K562 (cell line): ENCODE data around the gene ERN1. TPM values are rescaled to one million over a fixed set of nuclear protein-coding genes. Genes with fewer than 3 reads are reported as not detected.

ENCODE experiments used
- ARID2 ChIP-seq: fragments of 450-650 bp; IDR thresholded peaks from 2 replicates; pipeline ENCODE4 v1.6.1; 2017; ENCODE audit warnings: antibody characterized with exemption, mild to moderate bottlenecking
- BRD9 ChIP-seq: fragments of 450-650 bp; IDR thresholded peaks from 2 replicates; pipeline ENCODE4 v1.6.1; 2018; ENCODE audit warnings: low read depth; ENCODE audit not compliant: partially characterized antibody
- CTBP1 ChIP-seq: fragments of 450-650 bp; IDR thresholded peaks from 2 replicates; pipeline ENCODE4 v1.6.1; 2016; ENCODE audit warnings: borderline replicate concordance
- EP300 ChIP-seq: IDR thresholded peaks from 2 replicates; pipeline ENCODE4 v1.6.1; 2012; ENCODE audit warnings: low read length, improper control_type of control experiment
- ESRRA ChIP-seq: fragments of 450-650 bp; IDR thresholded peaks from 2 replicates; pipeline ENCODE4 v1.6.1; 2014; ENCODE audit warnings: low read depth, mild to moderate bottlenecking, moderate library complexity, borderline replicate concordance
- FOXK2 ChIP-seq, 2 experiments: fragments of 450-650 bp; IDR thresholded peaks in 1 of 2; conservative IDR thresholded peaks in 1 of 2; 2 replicates each; pipeline ENCODE4 v1.6.1; 2016; ENCODE audit warnings: low read depth in 2 of 2, mild to moderate bottlenecking in 1 of 2
- MCM5 ChIP-seq: fragments of 450-650 bp; IDR thresholded peaks from 2 replicates; pipeline ENCODE4 v1.6.1; 2016; ENCODE audit warnings: low read depth
- MEF2A ChIP-seq: IDR thresholded peaks from 2 replicates; pipeline ENCODE4 v1.6.1; 2011; ENCODE audit warnings: low read depth, mild to moderate bottlenecking, low read length, moderate library complexity; ENCODE audit not compliant: control insufficient read depth
- NR2C2 ChIP-seq, 2 experiments: fragments of 200-800 bp in 1 of 2; sonication (Bioruptor generic) in 1 of 2; sonication (generic) in 1 of 2; formaldehyde crosslinking in 1 of 2; IDR thresholded peaks; 2 replicates each; pipeline versions ENCODE4 v1.6.1 to v1.8.0; 2016 to 2022; ENCODE audit warnings: mild to moderate bottlenecking in 1 of 2, missing compliant biosample characterization in 1 of 2, missing genetic modification characterization in 1 of 2, missing genetic modification reagents in 1 of 2
- NR4A1 ChIP-seq, 2 experiments: fragments of 250-450 bp in 1 of 2; fragments of 450-650 bp in 1 of 2; sonication (Bioruptor Pico) in 1 of 2; IDR thresholded peaks; 2 replicates each; pipeline versions ENCODE4 v1.4.0 to v1.6.1; 2016 to 2020; ENCODE audit warnings: mild to moderate bottlenecking in 2 of 2, missing compliant biosample characterization in 1 of 2, missing genetic modification characterization in 1 of 2, moderate library complexity in 1 of 2
- PRPF4 ChIP-seq: fragments of 200-400 bp; formaldehyde crosslinking; IDR thresholded peaks from one replicate; pipeline ENCODE4 v1.6.1; 2017; ENCODE audit warnings: low read length, low read depth, mild to moderate bottlenecking; ENCODE audit not compliant: insufficient read depth, poor library complexity, severe bottlenecking
- SRSF9 ChIP-seq: fragments of 200-400 bp; formaldehyde crosslinking; IDR thresholded peaks from 2 replicates; pipeline ENCODE4 v1.6.1; 2017; ENCODE audit warnings: low read depth, low read length, borderline replicate concordance
- TEAD1 ChIP-seq, 2 experiments: fragments of 450-650 bp in 1 of 2; sonication (generic) in 1 of 2; formaldehyde crosslinking; IDR thresholded peaks; 2 replicates each; pipeline versions ENCODE4 v1.4.0 to v1.8.0; 2020 to 2022; ENCODE audit warnings: mild to moderate bottlenecking in 2 of 2, missing genetic modification reagents in 1 of 2
- TGIF2 ChIP-seq: sonication (generic); formaldehyde crosslinking; IDR thresholded peaks from 2 replicates; pipeline ENCODE4 v1.8.1; 2022; ENCODE audit warnings: mild to moderate bottlenecking, missing genetic modification reagents, moderate library complexity
- ZNF311 ChIP-seq: fragments of 250-450 bp; sonication (Bioruptor Pico); IDR thresholded peaks from 2 replicates; pipeline ENCODE4 v1.4.0; 2020; ENCODE audit warnings: mild to moderate bottlenecking, moderate library complexity
- ZNF408 ChIP-seq: fragments of 250-450 bp; sonication (Bioruptor Pico); IDR thresholded peaks from 2 replicates; pipeline ENCODE4 v1.4.0; 2020; ENCODE audit warnings: low read depth, mild to moderate bottlenecking, moderate library complexity
- polyA plus RNA-seq, 8 experiments: library from polyadenylated mRNA; depleted of rRNA in 4 of 8; stranded (reverse) in 5 of 8; unstranded in 3 of 8; fragments of >200 nt; fragmentation: Nextera tagmentation in 2 of 8; fragmentation: Illumina TruSeq in 1 of 8; extraction: Ambion mirVana in 2 of 8; extraction: Trizol in 1 of 8; gene quantifications; 2 replicates each; pipeline versions ENCODE4 v1.2.1 to v1.2.3, GENCODE V29; 2011 to 2014; ENCODE audit warnings: inconsistent platforms in 1 of 8, missing spikeins in 1 of 8
- total RNA-seq, 7 experiments: library from RNA; depleted of rRNA in 6 of 7; stranded (reverse); fragments of >200 nt in 6 of 7; fragmentation: Illumina TruSeq in 2 of 7; extraction: Trizol in 2 of 7; gene quantifications; 2 replicates each; pipeline versions ENCODE4 v1.2.1 to v1.2.3, GENCODE V29; 2011 to 2021; ENCODE audit warnings: low replicate concordance in 1 of 7
- TF ChIP-seq, protein P1 (sequence below): fragments of 250-450 bp; sonication (Bioruptor Pico); IDR thresholded peaks from 2 replicates; pipeline ENCODE4 v1.5.0; 2020; ENCODE audit warnings: mild to moderate bottlenecking
- TF ChIP-seq, protein P2 (sequence below): fragments of 200-400 bp; formaldehyde crosslinking; IDR thresholded peaks from 2 replicates; pipeline ENCODE4 v1.6.1; 2017; ENCODE audit warnings: mild to moderate bottlenecking, low read depth, low read length, moderate library complexity
- TF ChIP-seq, protein P3 (sequence below): fragments of 450-650 bp; IDR thresholded peaks from 2 replicates; pipeline ENCODE4 v1.6.1; 2016; ENCODE audit warnings: missing biosample characterization, missing genetic modification characterization
- TF ChIP-seq, protein P4 (sequence below): fragments of 450-650 bp; conservative IDR thresholded peaks from 2 replicates; pipeline ENCODE4 v1.6.1; 2016; ENCODE audit warnings: missing genetic modification characterization, low read depth, mild to moderate bottlenecking, control low read depth, missing compliant biosample characterization
- TF ChIP-seq, protein P5 (sequence below): fragments of 250-450 bp; sonication (Bioruptor Pico); IDR thresholded peaks from 2 replicates; pipeline ENCODE4 v1.4.0; 2020; ENCODE audit warnings: mild to moderate bottlenecking, moderate library complexity

Gene ERN1
- total and polyA plus RNA-seq, 9 of the 15 experiments (the other 6 are each of a cell fraction or from before 2014, with no cell fraction given), result 2.1 to 22.5 (median 7.3) TPM

DNA sequence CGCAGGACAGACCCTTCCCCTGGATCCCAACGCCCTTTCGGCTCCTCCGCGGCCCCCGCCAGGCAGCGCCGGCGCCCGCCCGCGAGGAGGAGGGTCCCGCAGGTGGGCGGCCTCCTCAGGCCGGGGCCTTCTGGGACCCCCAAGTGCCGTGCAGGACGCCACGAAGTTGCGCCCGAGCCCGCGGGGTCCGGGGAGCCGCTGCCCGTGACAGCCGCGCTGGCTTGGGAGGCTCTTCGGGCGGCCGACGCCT is 504 bp downstream of the ERN1 start (continued):
- TF ChIP-seq, protein P1, sequence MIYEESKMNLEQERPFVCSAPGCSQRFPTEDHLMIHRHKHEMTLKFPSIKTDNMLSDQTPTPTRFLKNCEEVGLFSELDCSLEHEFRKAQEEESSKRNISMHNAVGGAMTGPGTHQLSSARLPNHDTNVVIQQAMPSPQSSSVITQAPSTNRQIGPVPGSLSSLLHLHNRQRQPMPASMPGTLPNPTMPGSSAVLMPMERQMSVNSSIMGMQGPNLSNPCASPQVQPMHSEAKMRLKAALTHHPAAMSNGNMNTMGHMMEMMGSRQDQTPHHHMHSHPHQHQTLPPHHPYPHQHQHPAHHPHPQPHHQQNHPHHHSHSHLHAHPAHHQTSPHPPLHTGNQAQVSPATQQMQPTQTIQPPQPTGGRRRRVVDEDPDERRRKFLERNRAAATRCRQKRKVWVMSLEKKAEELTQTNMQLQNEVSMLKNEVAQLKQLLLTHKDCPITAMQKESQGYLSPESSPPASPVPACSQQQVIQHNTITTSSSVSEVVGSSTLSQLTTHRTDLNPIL, result no peak
- TF ChIP-seq FOXK2 (conservative IDR thresholded peaks at IDR 0.05 in 1 of 2, IDR thresholded peaks at IDR 0.05 in 1 of 2; ENCODE audit: low read depth in 2 of 2), result no peak
- no peak for TF ChIP-seq ZNF408 (CRISPR knock-in tag)
- TF ChIP-seq, protein P2, sequence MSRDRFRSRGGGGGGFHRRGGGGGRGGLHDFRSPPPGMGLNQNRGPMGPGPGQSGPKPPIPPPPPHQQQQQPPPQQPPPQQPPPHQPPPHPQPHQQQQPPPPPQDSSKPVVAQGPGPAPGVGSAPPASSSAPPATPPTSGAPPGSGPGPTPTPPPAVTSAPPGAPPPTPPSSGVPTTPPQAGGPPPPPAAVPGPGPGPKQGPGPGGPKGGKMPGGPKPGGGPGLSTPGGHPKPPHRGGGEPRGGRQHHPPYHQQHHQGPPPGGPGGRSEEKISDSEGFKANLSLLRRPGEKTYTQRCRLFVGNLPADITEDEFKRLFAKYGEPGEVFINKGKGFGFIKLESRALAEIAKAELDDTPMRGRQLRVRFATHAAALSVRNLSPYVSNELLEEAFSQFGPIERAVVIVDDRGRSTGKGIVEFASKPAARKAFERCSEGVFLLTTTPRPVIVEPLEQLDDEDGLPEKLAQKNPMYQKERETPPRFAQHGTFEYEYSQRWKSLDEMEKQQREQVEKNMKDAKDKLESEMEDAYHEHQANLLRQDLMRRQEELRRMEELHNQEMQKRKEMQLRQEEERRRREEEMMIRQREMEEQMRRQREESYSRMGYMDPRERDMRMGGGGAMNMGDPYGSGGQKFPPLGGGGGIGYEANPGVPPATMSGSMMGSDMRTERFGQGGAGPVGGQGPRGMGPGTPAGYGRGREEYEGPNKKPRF, result no peak
- TF ChIP-seq TEAD1 (CRISPR knock-in tag; IDR thresholded peaks at IDR 0.05), result peak in 1 of 2 experiments; percentile 50; a peak in 1 of 4 replicates
- TF ChIP-seq BRD9, result no peak
- TF ChIP-seq NR4A1 (CRISPR knock-in tag; IDR thresholded peaks at IDR 0.05), result no peak
- TF ChIP-seq NR4A1 (tag; IDR thresholded peaks at IDR 0.05), result no peak
- no peak for TF ChIP-seq ARID2
- TF ChIP-seq MEF2A, result no peak
- TF ChIP-seq, protein P3, sequence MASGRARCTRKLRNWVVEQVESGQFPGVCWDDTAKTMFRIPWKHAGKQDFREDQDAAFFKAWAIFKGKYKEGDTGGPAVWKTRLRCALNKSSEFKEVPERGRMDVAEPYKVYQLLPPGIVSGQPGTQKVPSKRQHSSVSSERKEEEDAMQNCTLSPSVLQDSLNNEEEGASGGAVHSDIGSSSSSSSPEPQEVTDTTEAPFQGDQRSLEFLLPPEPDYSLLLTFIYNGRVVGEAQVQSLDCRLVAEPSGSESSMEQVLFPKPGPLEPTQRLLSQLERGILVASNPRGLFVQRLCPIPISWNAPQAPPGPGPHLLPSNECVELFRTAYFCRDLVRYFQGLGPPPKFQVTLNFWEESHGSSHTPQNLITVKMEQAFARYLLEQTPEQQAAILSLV, result no peak
- no peak for TF ChIP-seq ESRRA
- TF ChIP-seq, protein P4, sequence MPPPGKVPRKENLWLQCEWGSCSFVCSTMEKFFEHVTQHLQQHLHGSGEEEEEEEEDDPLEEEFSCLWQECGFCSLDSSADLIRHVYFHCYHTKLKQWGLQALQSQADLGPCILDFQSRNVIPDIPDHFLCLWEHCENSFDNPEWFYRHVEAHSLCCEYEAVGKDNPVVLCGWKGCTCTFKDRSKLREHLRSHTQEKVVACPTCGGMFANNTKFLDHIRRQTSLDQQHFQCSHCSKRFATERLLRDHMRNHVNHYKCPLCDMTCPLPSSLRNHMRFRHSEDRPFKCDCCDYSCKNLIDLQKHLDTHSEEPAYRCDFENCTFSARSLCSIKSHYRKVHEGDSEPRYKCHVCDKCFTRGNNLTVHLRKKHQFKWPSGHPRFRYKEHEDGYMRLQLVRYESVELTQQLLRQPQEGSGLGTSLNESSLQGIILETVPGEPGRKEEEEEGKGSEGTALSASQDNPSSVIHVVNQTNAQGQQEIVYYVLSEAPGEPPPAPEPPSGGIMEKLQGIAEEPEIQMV (tag), result no peak
- TF ChIP-seq PRPF4, result no peak
- TF ChIP-seq NR2C2 (CRISPR knock-in tag; IDR thresholded peaks at IDR 0.05), result no peak
- no peak for TF ChIP-seq NR2C2 (tag; IDR thresholded peaks at IDR 0.05)
- no peak for TF ChIP-seq ZNF311 (CRISPR knock-in tag)
- TF ChIP-seq, protein P5, sequence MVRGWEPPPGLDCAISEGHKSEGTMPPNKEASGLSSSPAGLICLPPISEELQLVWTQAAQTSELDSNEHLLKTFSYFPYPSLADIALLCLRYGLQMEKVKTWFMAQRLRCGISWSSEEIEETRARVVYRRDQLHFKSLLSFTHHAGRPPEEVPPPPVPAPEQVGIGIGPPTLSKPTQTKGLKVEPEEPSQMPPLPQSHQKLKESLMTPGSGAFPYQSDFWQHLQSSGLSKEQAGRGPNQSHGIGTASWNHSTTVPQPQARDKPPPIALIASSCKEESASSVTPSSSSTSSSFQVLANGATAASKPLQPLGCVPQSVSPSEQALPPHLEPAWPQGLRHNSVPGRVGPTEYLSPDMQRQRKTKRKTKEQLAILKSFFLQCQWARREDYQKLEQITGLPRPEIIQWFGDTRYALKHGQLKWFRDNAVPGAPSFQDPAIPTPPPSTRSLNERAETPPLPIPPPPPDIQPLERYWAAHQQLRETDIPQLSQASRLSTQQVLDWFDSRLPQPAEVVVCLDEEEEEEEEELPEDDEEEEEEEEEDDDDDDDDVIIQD (CRISPR knock-in tag), result no peak
- no peak for TF ChIP-seq EP300
- TF ChIP-seq SRSF9, result no peak
- no peak for TF ChIP-seq MCM5
- no peak for TF ChIP-seq CTBP1
- TF ChIP-seq TGIF2, result peak; percentile 12; the same call in 1 of the 2 replicates
